Measurements from ENCODE around the gene KRTAP10-7. TPM values are rescaled to one million over a fixed set of nuclear protein-coding genes. Genes with fewer than 3 reads are reported as not detected.

The KRTAP10-7 gene
- total RNA-seq, 1 experiment from 2014 or later, result not detected

DNA sequence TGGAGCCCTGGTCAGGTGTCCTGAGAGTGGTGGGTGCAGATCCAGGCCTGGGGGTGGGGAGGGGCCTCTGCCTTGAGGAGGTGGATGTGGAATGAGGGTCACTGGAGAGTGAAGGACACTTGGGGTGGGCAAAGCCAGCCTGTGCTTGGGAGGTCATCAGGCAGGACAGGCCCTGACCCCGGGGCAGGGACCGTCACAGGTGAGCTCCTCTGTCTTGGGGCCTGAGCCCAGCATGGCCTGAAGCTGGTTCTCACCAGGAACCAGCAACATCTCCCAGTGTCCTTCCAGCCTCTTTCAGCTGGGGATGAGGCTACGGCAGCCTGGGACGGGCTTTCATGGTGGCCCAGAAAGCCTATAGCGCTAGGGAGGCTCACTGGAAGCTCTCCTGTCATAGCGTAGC is 48.3 kb upstream of the KRTAP10-7 start:
- Histone ChIP-seq H3K4me1 (0 out of 2 replicates have a peak, but pooled peaks cover 3% of the 10 kb centered on the region), H3K36me3 (ENCODE audit: control insufficient read depth, insufficient read depth, low read length) (no peaks in the 10 kb centered on the region), H3K9me3 (peaks cover 1% of the 10 kb centered on the region; the same call in 1 of the 2 replicates), H3K4me3 (ENCODE audit: low read depth, low read length) (no peak overlapping the region), H3K27me3 (replicated peaks; ENCODE audit: control insufficient read depth, insufficient read depth, low read length) (no peaks in the 10 kb centered on the region; the same call in 1 of the 2 replicates)
- no peak for DNase-seq
- POLR2A ChIA-PET, result no interaction called here
- intact Hi-C loops (cut with micrococcal nuclease; ENCODE audit: unreplicated experiment), result no loop called here
- Mint-ChIP-seq H3K27ac (ENCODE audit: unreplicated experiment) (no peak overlapping the region), H3K9me3 (ENCODE audit: unreplicated experiment) (peaks cover 10% of the 10 kb centered on the region), H3K27me3 (ENCODE audit: insufficient read depth, unreplicated experiment) (peaks cover 8% of the 10 kb centered on the region), H3K4me1 (ENCODE audit: low read depth, unreplicated experiment) (no peaks in the 10 kb centered on the region), H3K36me3 (ENCODE audit: insufficient read depth, unreplicated experiment) (no peaks in the 10 kb centered on the region), H3K4me3 (ENCODE audit: unreplicated experiment) (no peak overlapping the region)
- TF ChIP-seq, protein P1, sequence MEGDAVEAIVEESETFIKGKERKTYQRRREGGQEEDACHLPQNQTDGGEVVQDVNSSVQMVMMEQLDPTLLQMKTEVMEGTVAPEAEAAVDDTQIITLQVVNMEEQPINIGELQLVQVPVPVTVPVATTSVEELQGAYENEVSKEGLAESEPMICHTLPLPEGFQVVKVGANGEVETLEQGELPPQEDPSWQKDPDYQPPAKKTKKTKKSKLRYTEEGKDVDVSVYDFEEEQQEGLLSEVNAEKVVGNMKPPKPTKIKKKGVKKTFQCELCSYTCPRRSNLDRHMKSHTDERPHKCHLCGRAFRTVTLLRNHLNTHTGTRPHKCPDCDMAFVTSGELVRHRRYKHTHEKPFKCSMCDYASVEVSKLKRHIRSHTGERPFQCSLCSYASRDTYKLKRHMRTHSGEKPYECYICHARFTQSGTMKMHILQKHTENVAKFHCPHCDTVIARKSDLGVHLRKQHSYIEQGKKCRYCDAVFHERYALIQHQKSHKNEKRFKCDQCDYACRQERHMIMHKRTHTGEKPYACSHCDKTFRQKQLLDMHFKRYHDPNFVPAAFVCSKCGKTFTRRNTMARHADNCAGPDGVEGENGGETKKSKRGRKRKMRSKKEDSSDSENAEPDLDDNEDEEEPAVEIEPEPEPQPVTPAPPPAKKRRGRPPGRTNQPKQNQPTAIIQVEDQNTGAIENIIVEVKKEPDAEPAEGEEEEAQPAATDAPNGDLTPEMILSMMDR (IDR thresholded peaks at IDR 0.05; ENCODE audit: insufficient read depth in 1 of 2, low read depth in 1 of 2, low read length in 1 of 2, severe bottlenecking in 1 of 2, unreplicated experiment in 1 of 2), result no peak
- no TSS peak for BruUV-seq (replicated peaks)
- CTCF ChIA-PET, result interaction anchor here (0.9 kb wide), 1 partner anchor 11 kb away, joined by 3 read pairs; no protein-coding TSS in a partner anchor

DNA sequence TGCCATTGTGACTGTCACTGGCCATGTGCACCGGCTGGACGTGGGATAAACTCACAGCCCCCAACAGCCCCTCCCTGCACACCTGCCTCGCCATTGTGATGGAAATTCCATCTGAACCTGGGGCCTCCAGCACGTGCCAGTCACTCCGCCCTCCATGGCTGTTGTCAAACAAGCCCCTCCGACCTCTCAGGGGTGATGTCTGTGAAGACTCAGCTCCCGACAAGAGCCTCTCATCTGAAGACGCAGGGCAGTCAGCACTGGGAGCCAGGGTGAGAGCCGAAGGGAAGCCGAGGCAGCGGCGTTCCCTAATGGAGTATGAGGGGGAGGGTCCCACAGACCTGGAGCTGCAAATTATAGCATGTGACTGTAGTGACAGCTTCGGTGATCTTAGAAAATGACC is 47.7 kb upstream of the KRTAP10-7 start:
- intact Hi-C loops (cut with micrococcal nuclease; ENCODE audit: unreplicated experiment), result no loop called here
- Mint-ChIP-seq H3K27me3 (ENCODE audit: insufficient read depth, unreplicated experiment) (peaks cover 11% of the 10 kb centered on the region), H3K4me3 (ENCODE audit: unreplicated experiment) (no peak overlapping the region), H3K9me3 (ENCODE audit: unreplicated experiment) (peaks cover 4% of the 10 kb centered on the region), H3K27ac (ENCODE audit: unreplicated experiment) (no peak overlapping the region), H3K36me3 (ENCODE audit: insufficient read depth, unreplicated experiment) (no peaks in the 10 kb centered on the region), H3K4me1 (ENCODE audit: low read depth, unreplicated experiment) (no peaks in the 10 kb centered on the region)
- TF ChIP-seq, protein P1 (IDR thresholded peaks at IDR 0.05; ENCODE audit: insufficient read depth in 1 of 2, low read depth in 1 of 2, low read length in 1 of 2, severe bottlenecking in 1 of 2, unreplicated experiment in 1 of 2), result no peak
- H3K36me3 ChIP-seq (ENCODE audit: control insufficient read depth, insufficient read depth, low read length), result no peaks in the 10 kb centered on the region
- DNase-seq, result no peak
- H3K4me1 ChIP-seq, result 0 out of 2 replicates have a peak, but pooled peaks cover 3% of the 10 kb centered on the region
- no TSS peak for BruUV-seq (replicated peaks)
- POLR2A ChIA-PET, result no interaction called here
- H3K9me3 ChIP-seq, result no peaks in the 10 kb centered on the region
- H3K27me3 ChIP-seq (replicated peaks; ENCODE audit: control insufficient read depth, insufficient read depth, low read length), result no peaks in the 10 kb centered on the region; the same call in 1 of the 2 replicates
- CTCF ChIA-PET, result interaction anchor here (0.9 kb wide), 1 partner anchor 12 kb away, joined by 3 read pairs; no protein-coding TSS in a partner anchor
- no peak overlapping the region for H3K4me3 ChIP-seq (ENCODE audit: low read depth, low read length)

DNA sequence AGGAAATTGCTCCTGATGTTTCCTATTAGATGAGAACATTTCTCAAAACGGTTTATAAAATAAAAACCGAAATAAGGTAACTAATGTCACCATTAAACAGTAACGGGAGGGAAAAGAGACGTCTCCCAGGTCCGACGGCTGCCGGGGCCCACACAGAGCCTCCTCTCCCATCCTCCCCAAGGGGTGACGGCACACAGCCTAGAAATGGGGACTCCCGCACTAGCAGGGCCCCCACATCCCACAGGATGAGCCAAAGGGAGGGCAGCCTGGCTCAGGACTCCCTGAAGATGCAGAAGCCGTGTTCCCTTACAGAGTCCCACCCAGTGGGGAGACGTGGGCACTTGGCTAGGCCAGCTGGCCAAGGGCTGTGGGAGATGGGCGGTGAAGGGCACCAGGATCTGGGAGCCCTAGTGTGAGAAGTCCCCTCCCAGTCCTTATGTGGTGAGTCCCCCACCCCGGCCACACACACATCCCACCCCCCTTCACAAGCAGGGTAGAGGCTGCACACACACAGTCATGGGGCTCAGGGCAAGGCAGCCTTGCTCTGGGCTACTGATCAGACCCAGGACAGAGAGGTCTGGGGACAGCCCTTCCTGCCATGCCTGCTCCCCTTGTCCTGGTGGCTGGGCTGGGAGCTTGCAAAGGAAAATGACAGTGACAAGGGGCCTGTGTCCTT is 45.1 kb upstream of the KRTAP10-7 start:
- ChIA-PET CTCF (no interaction called here), POLR2A (no interaction called here)
- Histone ChIP-seq H3K4me3 (ENCODE audit: low read depth, low read length) (no peak overlapping the region), H3K36me3 (ENCODE audit: control insufficient read depth, insufficient read depth, low read length) (no peaks in the 10 kb centered on the region), H3K9me3 (no peaks in the 10 kb centered on the region), H3K4me1 (no peaks in the 10 kb centered on the region), H3K27me3 (replicated peaks; ENCODE audit: control insufficient read depth, insufficient read depth, low read length) (no peaks in the 10 kb centered on the region; the same call in 1 of the 2 replicates)
- TF ChIP-seq, protein P1 (IDR thresholded peaks at IDR 0.05; ENCODE audit: insufficient read depth in 1 of 2, low read depth in 1 of 2, low read length in 1 of 2, severe bottlenecking in 1 of 2, unreplicated experiment in 1 of 2), result no peak
- H3K27me3 Mint-ChIP-seq (ENCODE audit: insufficient read depth, unreplicated experiment), result peaks cover 22% of the 10 kb centered on the region
- no peak for DNase-seq
- H3K9me3 Mint-ChIP-seq (ENCODE audit: unreplicated experiment), result no peaks in the 10 kb centered on the region
- H3K27ac Mint-ChIP-seq (ENCODE audit: unreplicated experiment), result no peak overlapping the region
- no peak overlapping the region for H3K4me3 Mint-ChIP-seq (ENCODE audit: unreplicated experiment)
- H3K4me1 Mint-ChIP-seq (ENCODE audit: low read depth, unreplicated experiment), result no peaks in the 10 kb centered on the region
- H3K36me3 Mint-ChIP-seq (ENCODE audit: insufficient read depth, unreplicated experiment), result no peaks in the 10 kb centered on the region
- intact Hi-C loops (cut with micrococcal nuclease; ENCODE audit: unreplicated experiment), result no loop called here
- BruUV-seq (replicated peaks), result no TSS peak
